GM21526 (cell line): ENCODE data around the gene PIK3AP1.
A peak's percentile ranks its signal among the peaks of the same experiment; 100 is the strongest.
"Not testable (repeated sequence)": the region's sequence is repeated elsewhere in the genome, so short reads cannot be mapped to it uniquely, and the experiment has no call there.

ENCODE experiments used
- ATAC-seq: cut with Tn5 transposase; IDR thresholded peaks from one replicate; pipeline ENCODE4 v1.9.1; 2021; ENCODE audit warnings: moderate library complexity; ENCODE audit not compliant: unreplicated experiment, low FRiP score

PIK3AP1 gene

GRCh38 chr10:96586419-96587263 is 133.7 kb downstream of the PIK3AP1 start, which contains the start of gene TM9SF3:
TSS of gene TM9SF3 (minus strand) at chr10:96587012. CDS start at chr10:96586835, 177 bp downstream.
- ATAC-seq = peak; percentile 74

- ATAC-seq = no peak
Measured at GRCh38 chr10:96585736-96586418, 134.4 kb downstream of the PIK3AP1 start.

- ATAC-seq = no peak
Measured at GRCh38 chr10:96584474-96584873, 135.8 kb downstream of the PIK3AP1 start.

- no peak for ATAC-seq
Measured at GRCh38 chr10:96584035-96584434, 136.3 kb downstream of the PIK3AP1 start.

GRCh38 chr10:96579133-96579532 is 141.2 kb downstream of the PIK3AP1 start:
- ATAC-seq = no peak

- ATAC-seq = no peak
Measured at GRCh38 chr10:96578633-96579032, 141.7 kb downstream of the PIK3AP1 start.

- ATAC-seq = no peak
Measured at GRCh38 chr10:96578022-96578421, 142.3 kb downstream of the PIK3AP1 start.

GRCh38 chr10:96577069-96577468 is 143.2 kb downstream of the PIK3AP1 start:
- no peak for ATAC-seq

- no peak for ATAC-seq
Measured at GRCh38 chr10:96576277-96576980, 143.9 kb downstream of the PIK3AP1 start.

- not testable (repeated sequence) for ATAC-seq
Measured at GRCh38 chr10:96574564-96574963, 145.8 kb downstream of the PIK3AP1 start.

- no peak for ATAC-seq
Measured at GRCh38 chr10:96573036-96573435, 147.3 kb downstream of the PIK3AP1 start.

- no peak for ATAC-seq
Measured at GRCh38 chr10:96570983-96571964, 149.0 kb downstream of the PIK3AP1 start.

- ATAC-seq = no peak
Measured at GRCh38 chr10:96570511-96570910, 149.8 kb downstream of the PIK3AP1 start.

- ATAC-seq = no peak
Measured at GRCh38 chr10:96568402-96568801, 151.9 kb downstream of the PIK3AP1 start.

- no peak for ATAC-seq
Measured at GRCh38 chr10:96565774-96566173, 154.5 kb downstream of the PIK3AP1 start.

- ATAC-seq = no peak
Measured at GRCh38 chr10:96560966-96561887, 159.1 kb downstream of the PIK3AP1 start.

GRCh38 chr10:96560489-96560888 is 159.8 kb downstream of the PIK3AP1 start:
- no peak for ATAC-seq

- ATAC-seq = no peak
Measured at GRCh38 chr10:96556003-96556402, 164.3 kb downstream of the PIK3AP1 start.

GRCh38 chr10:96555330-96555729 is 165.0 kb downstream of the PIK3AP1 start:
- ATAC-seq = no peak
